Panc1 (cell line): ENCODE data around the gene ACSL6. TPM values are rescaled to one million over a fixed set of nuclear protein-coding genes. Genes with fewer than 3 reads are reported as not detected.

Experiments used
- ATAC-seq: fragments of 200-7000 bp; cut with Tn5 transposase; 2 replicates; pipeline ENCODE4 v1.9.1; 2020; ENCODE audit warnings: mild to moderate bottlenecking, moderate library complexity
- BruUV-seq: library from RNA; stranded (reverse); fragments of 400-500 nt; replicated peaks from 2 replicates; lab custom pipeline; 2021; lab: Mats Ljungman, UMichigan
- CTCF ChIA-PET: fragments of 300-600 bp; sonication (Branson Sonifier 250); formaldehyde crosslinking; loops from one replicate; lab custom pipeline; 2022; ENCODE audit warnings: antibody characterized with exemption; lab: Charles Lee
- POLR2A ChIA-PET: fragments of 300-600 bp; sonication (Branson Sonifier 250); formaldehyde crosslinking; loops from one replicate; lab custom pipeline; 2022; ENCODE audit warnings: antibody characterized with exemption; lab: Charles Lee
- DNase-seq: peaks from one replicate; pipeline ENCODE4 v3.0.0-alpha.2; 2010; ENCODE audit warnings: low read depth, low spot score
- H3K27ac ChIP-seq: 2 replicates; pipeline ENCODE4 v1.5.1; 2011; ENCODE audit warnings: mild to moderate bottlenecking, low read length, inconsistent platforms
- H3K27me3 ChIP-seq: fragments of 200-500 bp; sonication (Bioruptor generic); 2 replicates; pipeline ENCODE4 v1.6.0; 2014; ENCODE audit warnings: low read length, inconsistent platforms; ENCODE audit not compliant: control insufficient read depth, insufficient read depth
- H3K36me3 ChIP-seq: fragments of 200-500 bp; sonication (Bioruptor generic); 2 replicates; pipeline ENCODE4 v1.5.1; 2014; ENCODE audit warnings: inconsistent platforms, mild to moderate bottlenecking, low read length, moderate library complexity; ENCODE audit not compliant: control insufficient read depth, insufficient read depth
- H3K4me1 ChIP-seq: 2 replicates; pipeline ENCODE4 v1.5.1; 2011; ENCODE audit warnings: inconsistent platforms, mild to moderate bottlenecking, low read length, moderate library complexity; ENCODE audit not compliant: control insufficient read depth, insufficient read depth
- H3K4me3 ChIP-seq, 2 experiments: 2 replicates each; pipeline ENCODE4 v1.5.1; 2011 to 2012; ENCODE audit warnings: low read depth in 2 of 2, low read length in 2 of 2, mild to moderate bottlenecking in 2 of 2, inconsistent platforms in 1 of 2, moderate library complexity in 1 of 2
- H3K9me3 ChIP-seq: fragments of 200-500 bp; sonication (Bioruptor generic); 2 replicates; pipeline ENCODE4 v1.5.1; 2014; ENCODE audit warnings: low read depth, mild to moderate bottlenecking, inconsistent platforms, low read length, moderate library complexity; ENCODE audit not compliant: control insufficient read depth, insufficient read depth
- POLR2AphosphoS5 ChIP-seq: IDR thresholded peaks from 2 replicates; pipeline ENCODE4 v1.6.1; 2012; ENCODE audit warnings: mild to moderate bottlenecking, low read depth, low read length, moderate library complexity
- SIN3A ChIP-seq: IDR thresholded peaks from 2 replicates; pipeline ENCODE4 v1.6.1; 2012; ENCODE audit warnings: low read depth, mild to moderate bottlenecking, low read length, moderate library complexity, borderline replicate concordance; ENCODE audit not compliant: insufficient read depth
- TCF7L2 ChIP-seq: IDR thresholded peaks from 2 replicates; pipeline ENCODE4 v1.6.1; 2011; ENCODE audit warnings: mild to moderate bottlenecking, low read depth, low read length, inconsistent platforms
- in situ Hi-C: cut with HindIII; loops from 2 replicates; pipeline ENCODE4 v1.10.0; 2016; ENCODE audit warnings: low sequenced_read_pairs, low pct_unique_long_range_greater_than_20kb
- intact Hi-C: fragments of 100-400 bp; cut with micrococcal nuclease; formaldehyde crosslinking; loops from one replicate; pipeline ENCODE4 v1.10.0; 2022; ENCODE audit not compliant: unreplicated experiment
- total RNA-seq: library from RNA; stranded (reverse); gene quantifications from one replicate; pipeline ENCODE4 v1.2.1, GENCODE V29; 2021; ENCODE audit not compliant: unreplicated experiment
- TF ChIP-seq, protein P1 (sequence below), 2 experiments: IDR thresholded peaks; 2 replicates each; pipeline ENCODE4 v1.6.1; 2011 to 2012; ENCODE audit warnings: low read depth in 2 of 2, control low read depth in 1 of 2, low read length in 1 of 2, mild to moderate bottlenecking in 1 of 2, moderate library complexity in 1 of 2; ENCODE audit not compliant: insufficient read depth in 1 of 2
- TF ChIP-seq, protein P2 (sequence below): fragments of 450-650 bp; IDR thresholded peaks from 2 replicates; pipeline ENCODE4 v1.5.1; 2017; ENCODE audit warnings: mild to moderate bottlenecking

The ACSL6 gene
- total RNA-seq, 1 experiment from 2014 or later: 0.18 TPM

DNA sequence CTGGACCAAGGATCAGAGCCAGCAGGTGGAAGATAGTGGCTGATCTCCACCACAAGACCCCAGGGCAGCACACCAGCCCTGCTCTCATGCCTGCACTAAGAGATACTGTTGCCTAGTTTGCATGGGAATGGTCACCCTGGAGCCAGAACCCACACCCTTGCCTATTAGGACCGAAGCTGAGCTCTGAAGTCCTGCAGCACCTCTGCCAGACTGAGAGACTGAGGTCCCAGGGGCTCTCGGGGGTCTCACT lies 11.3 kb downstream of the ACSL6 start:
- ChIA-PET CTCF (no interaction called here), POLR2A (no interaction called here)
- intact Hi-C loops: no loop called here
- in situ Hi-C loops: no loop called here
- H3K4me1 ChIP-seq: no peaks in the 10 kb centered on the region
- no peak overlapping the region for H3K4me3 ChIP-seq
- H3K27me3 ChIP-seq: no peaks in the 10 kb centered on the region
- TF ChIP-seq, protein P1, sequence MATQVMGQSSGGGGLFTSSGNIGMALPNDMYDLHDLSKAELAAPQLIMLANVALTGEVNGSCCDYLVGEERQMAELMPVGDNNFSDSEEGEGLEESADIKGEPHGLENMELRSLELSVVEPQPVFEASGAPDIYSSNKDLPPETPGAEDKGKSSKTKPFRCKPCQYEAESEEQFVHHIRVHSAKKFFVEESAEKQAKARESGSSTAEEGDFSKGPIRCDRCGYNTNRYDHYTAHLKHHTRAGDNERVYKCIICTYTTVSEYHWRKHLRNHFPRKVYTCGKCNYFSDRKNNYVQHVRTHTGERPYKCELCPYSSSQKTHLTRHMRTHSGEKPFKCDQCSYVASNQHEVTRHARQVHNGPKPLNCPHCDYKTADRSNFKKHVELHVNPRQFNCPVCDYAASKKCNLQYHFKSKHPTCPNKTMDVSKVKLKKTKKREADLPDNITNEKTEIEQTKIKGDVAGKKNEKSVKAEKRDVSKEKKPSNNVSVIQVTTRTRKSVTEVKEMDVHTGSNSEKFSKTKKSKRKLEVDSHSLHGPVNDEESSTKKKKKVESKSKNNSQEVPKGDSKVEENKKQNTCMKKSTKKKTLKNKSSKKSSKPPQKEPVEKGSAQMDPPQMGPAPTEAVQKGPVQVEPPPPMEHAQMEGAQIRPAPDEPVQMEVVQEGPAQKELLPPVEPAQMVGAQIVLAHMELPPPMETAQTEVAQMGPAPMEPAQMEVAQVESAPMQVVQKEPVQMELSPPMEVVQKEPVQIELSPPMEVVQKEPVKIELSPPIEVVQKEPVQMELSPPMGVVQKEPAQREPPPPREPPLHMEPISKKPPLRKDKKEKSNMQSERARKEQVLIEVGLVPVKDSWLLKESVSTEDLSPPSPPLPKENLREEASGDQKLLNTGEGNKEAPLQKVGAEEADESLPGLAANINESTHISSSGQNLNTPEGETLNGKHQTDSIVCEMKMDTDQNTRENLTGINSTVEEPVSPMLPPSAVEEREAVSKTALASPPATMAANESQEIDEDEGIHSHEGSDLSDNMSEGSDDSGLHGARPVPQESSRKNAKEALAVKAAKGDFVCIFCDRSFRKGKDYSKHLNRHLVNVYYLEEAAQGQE (IDR thresholded peaks at IDR 0.05; ENCODE audit: insufficient read depth in 1 of 2, low read depth in 2 of 2, low read length in 1 of 2): no peak
- TF ChIP-seq SIN3A (no peak), TCF7L2 (no peak)
- TF ChIP-seq, protein P2, sequence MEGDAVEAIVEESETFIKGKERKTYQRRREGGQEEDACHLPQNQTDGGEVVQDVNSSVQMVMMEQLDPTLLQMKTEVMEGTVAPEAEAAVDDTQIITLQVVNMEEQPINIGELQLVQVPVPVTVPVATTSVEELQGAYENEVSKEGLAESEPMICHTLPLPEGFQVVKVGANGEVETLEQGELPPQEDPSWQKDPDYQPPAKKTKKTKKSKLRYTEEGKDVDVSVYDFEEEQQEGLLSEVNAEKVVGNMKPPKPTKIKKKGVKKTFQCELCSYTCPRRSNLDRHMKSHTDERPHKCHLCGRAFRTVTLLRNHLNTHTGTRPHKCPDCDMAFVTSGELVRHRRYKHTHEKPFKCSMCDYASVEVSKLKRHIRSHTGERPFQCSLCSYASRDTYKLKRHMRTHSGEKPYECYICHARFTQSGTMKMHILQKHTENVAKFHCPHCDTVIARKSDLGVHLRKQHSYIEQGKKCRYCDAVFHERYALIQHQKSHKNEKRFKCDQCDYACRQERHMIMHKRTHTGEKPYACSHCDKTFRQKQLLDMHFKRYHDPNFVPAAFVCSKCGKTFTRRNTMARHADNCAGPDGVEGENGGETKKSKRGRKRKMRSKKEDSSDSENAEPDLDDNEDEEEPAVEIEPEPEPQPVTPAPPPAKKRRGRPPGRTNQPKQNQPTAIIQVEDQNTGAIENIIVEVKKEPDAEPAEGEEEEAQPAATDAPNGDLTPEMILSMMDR: no peak
- no TSS peak for BruUV-seq
- H3K9me3 ChIP-seq: no peaks in the 10 kb centered on the region
- no peak overlapping the region for H3K27ac ChIP-seq
- DNase-seq: no peak
- H3K36me3 ChIP-seq: no peaks in the 10 kb centered on the region
- no peak for ATAC-seq

DNA sequence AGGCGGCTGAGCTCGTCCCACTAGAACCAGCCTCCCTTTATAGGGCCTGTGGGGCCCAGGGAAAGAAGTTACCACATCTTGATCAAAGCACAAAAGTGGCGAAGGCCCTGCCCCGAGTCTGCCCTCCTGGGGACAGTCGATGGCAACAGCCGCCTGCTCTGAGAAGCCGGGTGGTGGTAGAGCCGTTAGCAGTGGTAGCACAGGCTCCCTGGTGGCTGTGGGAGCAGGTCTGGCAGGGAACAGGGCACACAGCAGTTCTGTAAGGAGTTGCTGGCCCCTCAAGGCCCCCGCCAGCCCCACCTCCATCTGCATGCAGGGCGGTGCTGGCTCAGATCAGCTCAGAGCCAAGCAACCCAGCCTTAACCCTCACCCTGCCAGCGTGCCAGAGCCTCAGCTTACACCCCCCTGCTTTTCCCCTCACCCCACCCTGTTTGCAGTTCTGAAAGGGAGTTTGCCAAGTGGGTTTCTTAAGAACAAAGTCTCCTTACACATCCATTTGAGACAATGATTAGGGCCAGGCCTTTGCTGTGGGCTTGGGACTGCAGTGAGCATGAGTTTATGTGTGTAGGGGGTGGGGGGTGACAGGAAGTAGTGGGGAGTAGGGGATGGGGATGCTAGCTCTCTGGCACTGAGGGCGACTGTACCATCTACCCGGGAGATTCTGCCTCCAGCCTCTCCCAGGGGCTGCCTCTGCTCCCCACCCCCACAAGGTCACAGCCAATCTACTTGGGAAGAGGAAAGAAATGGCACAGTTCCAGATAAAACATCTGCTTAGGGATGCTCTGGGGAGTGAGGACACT lies 11.8 kb downstream of the ACSL6 start:
- no peak overlapping the region for H3K4me3 ChIP-seq
- DNase-seq: no peak
- H3K36me3 ChIP-seq: no peaks in the 10 kb centered on the region
- TF ChIP-seq, protein P2: no peak
- TF ChIP-seq, protein P1 (IDR thresholded peaks at IDR 0.05; ENCODE audit: insufficient read depth in 1 of 2, low read depth in 2 of 2, low read length in 1 of 2): no peak
- no peak for TF ChIP-seq POLR2AphosphoS5
- no peak for TF ChIP-seq SIN3A
- no peak for TF ChIP-seq TCF7L2
- intact Hi-C loops: no loop called here
- no TSS peak for BruUV-seq
- POLR2A ChIA-PET: no interaction called here
- no peaks in the 10 kb centered on the region for H3K9me3 ChIP-seq
- no peak overlapping the region for H3K27ac ChIP-seq
- no peaks in the 10 kb centered on the region for H3K4me1 ChIP-seq
- CTCF ChIA-PET: no interaction called here
- H3K27me3 ChIP-seq: no peaks in the 10 kb centered on the region
- no peak for ATAC-seq
- in situ Hi-C loops: no loop called here
